ENCODE results near the gene TANC1.

Gene TANC1

DNA sequence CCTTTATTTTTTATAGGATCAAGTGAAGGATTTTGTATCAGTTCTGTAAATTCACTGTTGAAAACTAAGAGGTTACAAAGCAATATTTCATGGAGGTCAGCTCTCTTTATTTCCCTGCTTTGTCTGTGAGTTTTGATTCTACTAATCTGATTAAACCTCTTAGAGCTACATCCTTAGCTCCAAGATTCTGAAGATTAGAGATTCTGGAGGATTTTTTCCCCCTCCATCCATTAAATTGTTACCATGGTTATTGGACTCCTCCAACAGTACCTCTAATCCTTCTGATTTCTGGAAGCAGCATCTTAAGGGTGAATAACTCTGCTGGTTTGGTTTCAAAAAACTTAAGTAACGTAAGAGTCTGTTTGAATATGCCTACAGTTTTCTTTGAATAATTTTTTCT, 110.0 kb downstream of the TANC1 start:
- TF ChIP-seq, protein P1, sequence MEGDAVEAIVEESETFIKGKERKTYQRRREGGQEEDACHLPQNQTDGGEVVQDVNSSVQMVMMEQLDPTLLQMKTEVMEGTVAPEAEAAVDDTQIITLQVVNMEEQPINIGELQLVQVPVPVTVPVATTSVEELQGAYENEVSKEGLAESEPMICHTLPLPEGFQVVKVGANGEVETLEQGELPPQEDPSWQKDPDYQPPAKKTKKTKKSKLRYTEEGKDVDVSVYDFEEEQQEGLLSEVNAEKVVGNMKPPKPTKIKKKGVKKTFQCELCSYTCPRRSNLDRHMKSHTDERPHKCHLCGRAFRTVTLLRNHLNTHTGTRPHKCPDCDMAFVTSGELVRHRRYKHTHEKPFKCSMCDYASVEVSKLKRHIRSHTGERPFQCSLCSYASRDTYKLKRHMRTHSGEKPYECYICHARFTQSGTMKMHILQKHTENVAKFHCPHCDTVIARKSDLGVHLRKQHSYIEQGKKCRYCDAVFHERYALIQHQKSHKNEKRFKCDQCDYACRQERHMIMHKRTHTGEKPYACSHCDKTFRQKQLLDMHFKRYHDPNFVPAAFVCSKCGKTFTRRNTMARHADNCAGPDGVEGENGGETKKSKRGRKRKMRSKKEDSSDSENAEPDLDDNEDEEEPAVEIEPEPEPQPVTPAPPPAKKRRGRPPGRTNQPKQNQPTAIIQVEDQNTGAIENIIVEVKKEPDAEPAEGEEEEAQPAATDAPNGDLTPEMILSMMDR (IDR thresholded peaks at IDR 0.05; ENCODE audit: borderline replicate concordance, insufficient read depth, low read depth, low read length) = no peak
- H3K4me3 ChIP-seq (ENCODE audit: low read depth, low read length) = no peak overlapping the region

DNA sequence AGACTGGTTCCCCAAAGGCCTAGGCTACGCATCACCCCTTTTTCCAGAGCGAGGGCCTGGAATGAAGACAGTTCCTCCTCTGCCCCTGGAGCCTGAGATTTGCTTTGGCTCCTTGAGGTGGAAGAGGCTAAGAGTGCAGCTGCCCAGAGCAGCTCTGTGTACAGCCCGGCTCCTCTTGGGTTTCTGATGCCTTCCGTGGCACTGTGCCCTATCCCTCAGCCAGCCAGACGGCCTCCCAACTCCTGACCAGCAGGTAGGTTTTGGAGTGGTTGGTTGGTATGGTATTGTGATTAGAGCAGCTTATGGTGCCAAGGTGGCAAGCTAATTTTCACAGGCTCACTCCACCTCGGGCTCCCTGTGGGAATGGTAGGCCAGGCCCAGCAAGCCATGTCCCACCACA, 112.2 kb downstream of the TANC1 start:
- H3K4me3 ChIP-seq (ENCODE audit: low read depth, low read length) = no peak overlapping the region
- TF ChIP-seq, protein P1 (IDR thresholded peaks at IDR 0.05; ENCODE audit: borderline replicate concordance, insufficient read depth, low read depth, low read length) = no peak

DNA sequence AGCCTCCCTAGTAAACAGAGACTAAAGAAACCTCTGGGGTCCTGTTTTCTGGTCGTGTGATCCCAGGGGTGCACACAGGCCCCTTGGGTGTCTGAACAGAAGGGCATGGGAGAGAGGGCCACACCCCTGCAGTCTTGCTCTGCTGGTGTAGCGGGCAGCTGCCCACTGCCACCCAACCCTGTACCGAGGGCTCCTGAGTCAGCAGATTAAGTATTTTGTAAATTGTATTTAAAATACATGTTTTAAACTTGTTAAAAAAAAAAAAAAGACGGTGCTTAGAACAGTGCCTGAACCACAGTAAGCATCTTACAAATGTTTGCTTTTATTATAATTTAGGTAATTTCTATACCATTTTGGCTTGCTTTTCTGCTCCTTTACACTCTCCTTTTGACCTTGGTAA, 113.7 kb downstream of the TANC1 start:
- TF ChIP-seq, protein P1 (IDR thresholded peaks at IDR 0.05; ENCODE audit: borderline replicate concordance, insufficient read depth, low read depth, low read length) = no peak
- H3K4me3 ChIP-seq (ENCODE audit: low read depth, low read length) = no peak overlapping the region

DNA sequence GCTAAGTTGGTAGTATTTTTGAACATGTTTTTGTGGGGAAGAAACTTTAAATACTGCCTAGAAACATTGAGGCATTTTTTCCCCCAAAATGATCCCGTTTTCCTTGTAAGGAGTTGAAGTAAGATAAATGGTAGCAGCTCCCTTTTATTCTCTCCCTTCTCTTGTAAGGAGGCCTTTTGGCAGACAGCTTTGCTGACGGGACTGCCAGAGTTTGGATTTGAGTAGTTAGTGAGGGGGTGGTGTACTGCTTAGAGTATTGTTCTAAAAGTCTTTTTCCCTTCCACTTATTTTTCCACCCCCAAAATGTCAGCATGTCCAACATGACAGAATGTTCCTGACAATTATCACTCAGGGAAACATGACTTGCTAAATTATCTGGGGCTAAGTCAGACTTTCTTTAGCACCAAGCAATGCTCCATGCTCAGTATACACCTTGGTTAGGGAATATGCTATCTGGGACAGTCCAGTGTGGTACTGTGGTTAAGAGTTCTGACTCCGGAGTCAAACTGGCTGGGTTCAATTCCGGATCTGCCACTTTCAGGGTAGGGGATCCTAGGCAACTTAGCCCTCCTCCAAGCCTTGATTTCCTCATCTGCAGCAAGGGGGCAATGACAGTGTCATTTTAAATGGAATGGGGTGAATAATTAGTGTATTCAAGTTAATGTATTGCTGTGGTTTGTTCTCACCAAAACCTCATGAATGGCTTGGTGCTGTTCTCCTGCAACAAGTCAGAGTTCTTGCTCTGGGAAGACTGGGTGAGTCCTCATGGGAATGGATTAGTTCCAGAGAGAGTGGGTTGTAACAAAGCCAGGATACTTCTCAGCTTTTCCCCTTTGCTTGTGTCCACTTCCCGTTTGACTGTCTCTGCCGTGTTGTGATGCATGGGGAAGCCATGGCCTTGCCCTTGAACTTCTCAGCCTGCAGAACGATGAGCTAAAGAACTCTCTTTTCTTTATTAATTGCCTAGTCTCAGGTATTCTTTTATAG, 116.2 kb downstream of the TANC1 start:
- TF ChIP-seq, protein P1 (IDR thresholded peaks at IDR 0.05; ENCODE audit: borderline replicate concordance, insufficient read depth, low read depth, low read length) = no peak
- no peak overlapping the region for H3K4me3 ChIP-seq (ENCODE audit: low read depth, low read length)

DNA sequence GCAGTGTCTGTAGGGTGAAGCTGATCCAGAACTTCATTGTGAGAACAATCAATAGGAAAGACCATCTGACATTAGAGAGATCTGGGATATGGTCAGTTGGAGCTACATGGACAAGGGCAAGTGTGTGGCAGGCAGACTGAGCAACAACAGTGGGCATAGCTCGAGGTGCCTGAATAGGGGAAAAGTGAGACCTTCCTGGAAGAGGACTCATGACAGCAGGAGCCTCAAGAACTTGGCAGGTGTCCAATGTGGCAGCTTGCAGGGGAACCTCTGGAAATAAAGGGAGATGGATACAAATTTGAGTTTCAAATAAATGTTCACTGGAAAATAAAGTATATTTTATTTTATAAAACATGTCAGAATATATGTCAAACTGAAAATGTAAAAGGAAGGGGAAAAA, 117.9 kb downstream of the TANC1 start:
- H3K4me3 ChIP-seq (ENCODE audit: low read depth, low read length) = no peak overlapping the region
- TF ChIP-seq, protein P1 (IDR thresholded peaks at IDR 0.05; ENCODE audit: borderline replicate concordance, insufficient read depth, low read depth, low read length) = no peak

DNA sequence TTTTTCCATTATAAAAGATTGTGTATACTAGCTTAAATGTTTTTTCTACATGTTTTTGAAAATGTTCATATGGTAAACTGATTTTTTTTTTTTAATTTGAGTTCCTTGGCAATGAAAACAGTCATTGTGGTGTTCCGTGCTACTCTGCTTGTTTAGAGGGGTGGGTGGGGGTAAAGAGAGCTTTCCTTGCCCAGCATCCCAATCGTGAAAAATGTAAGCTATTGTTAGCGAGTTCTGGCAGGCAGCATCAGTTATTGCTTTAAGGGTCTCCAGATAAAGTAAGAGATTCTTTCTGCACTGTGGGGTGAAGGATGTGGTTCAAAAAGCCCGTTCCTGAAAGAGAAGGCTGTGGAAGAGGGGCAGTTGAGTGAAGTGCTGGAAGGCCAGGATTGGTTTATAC, 118.4 kb downstream of the TANC1 start:
- TF ChIP-seq, protein P1 (IDR thresholded peaks at IDR 0.05; ENCODE audit: borderline replicate concordance, insufficient read depth, low read depth, low read length) = no peak
- no peak overlapping the region for H3K4me3 ChIP-seq (ENCODE audit: low read depth, low read length)

DNA sequence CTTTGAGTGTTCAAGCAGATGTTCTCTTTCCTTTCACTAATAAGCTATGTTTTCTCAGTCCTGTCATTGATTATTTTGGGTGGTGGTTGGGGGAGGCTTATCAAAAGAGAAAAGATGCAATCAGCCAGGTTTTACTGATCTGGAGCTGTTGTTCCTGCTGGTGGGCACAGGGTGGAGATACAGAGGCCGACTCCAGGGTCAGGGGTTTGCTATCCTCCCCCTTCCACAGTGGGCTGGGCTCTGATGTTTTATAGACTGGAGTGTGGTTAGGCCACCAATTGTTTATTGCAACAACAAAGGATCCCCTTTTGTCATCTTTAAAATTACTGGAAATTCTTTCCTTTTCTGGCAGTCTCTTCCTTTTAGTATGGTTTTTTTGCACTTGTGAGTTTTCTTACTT, 120.5 kb downstream of the TANC1 start:
- H3K4me3 ChIP-seq (ENCODE audit: low read depth, low read length) = no peak overlapping the region
- TF ChIP-seq, protein P1 (IDR thresholded peaks at IDR 0.05; ENCODE audit: borderline replicate concordance, insufficient read depth, low read depth, low read length) = no peak

Data from GM12875 (cell line).